ENCODE measurements around the gene CDC34. TPM values are rescaled to one million over a fixed set of nuclear protein-coding genes. Genes with fewer than 3 reads are reported as not detected.

CDC34 gene
- total RNA-seq, 4 donors from 2014 or later = 25.8 to 81.2 (median 42.4) TPM

- TF ChIP-seq CTCF (IDR thresholded peaks at IDR 0.05; ENCODE audit: low read depth) = no peak
Observed at GRCh38 chr19:495081-495401, 36.5 kb upstream of the CDC34 start.

- no peak for TF ChIP-seq CTCF (IDR thresholded peaks at IDR 0.05; ENCODE audit: low read depth)
Observed at GRCh38 chr19:495402-496111, 36.0 kb upstream of the CDC34 start.

- no peak for TF ChIP-seq CTCF (IDR thresholded peaks at IDR 0.05; ENCODE audit: low read depth)
Observed at GRCh38 chr19:496112-496665, 35.4 kb upstream of the CDC34 start, which contains the start of gene MADCAM1. Gene MADCAM1 (plus strand): TSS chr19:496486. CDS start chr19:496500, 14 bp downstream.

GRCh38 chr19:496986-497385 is 34.6 kb upstream of the CDC34 start:
- no peak for TF ChIP-seq CTCF (IDR thresholded peaks at IDR 0.05; ENCODE audit: low read depth)

- no peak for TF ChIP-seq CTCF (IDR thresholded peaks at IDR 0.05; ENCODE audit: low read depth)
Observed at GRCh38 chr19:497491-497868, 34.1 kb upstream of the CDC34 start.

- no peak for TF ChIP-seq CTCF (IDR thresholded peaks at IDR 0.05; ENCODE audit: low read depth)
Observed at GRCh38 chr19:497869-498510, 33.6 kb upstream of the CDC34 start.

GRCh38 chr19:498511-498891 is 33.1 kb upstream of the CDC34 start:
- no peak for TF ChIP-seq CTCF (IDR thresholded peaks at IDR 0.05; ENCODE audit: low read depth)
